Kidney glomerular epithelial cell (primary cell): ENCODE data around the gene ITIH1.

Experiments used
- DNase-seq: peaks from one replicate; lab custom pipeline; 2025; lab: John Stamatoyannopoulos, UW

Gene ITIH1

DNA sequence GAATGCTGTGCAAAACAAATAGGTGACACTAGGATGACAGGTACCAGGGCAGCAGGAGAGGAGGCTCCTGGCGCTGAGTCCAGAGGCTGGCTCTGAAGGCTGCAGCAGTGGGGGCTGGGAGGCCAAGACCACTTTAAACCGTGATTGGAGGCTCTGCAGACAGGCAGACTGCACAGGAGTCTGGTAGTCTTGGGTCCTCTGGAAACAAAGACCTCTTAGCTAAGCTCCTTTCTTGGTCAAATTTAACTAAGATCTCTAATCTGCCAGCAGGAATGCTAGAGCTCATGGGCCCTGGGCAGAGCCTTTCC is 61.8 kb downstream of the ITIH1 start:
- no peak for DNase-seq

DNA sequence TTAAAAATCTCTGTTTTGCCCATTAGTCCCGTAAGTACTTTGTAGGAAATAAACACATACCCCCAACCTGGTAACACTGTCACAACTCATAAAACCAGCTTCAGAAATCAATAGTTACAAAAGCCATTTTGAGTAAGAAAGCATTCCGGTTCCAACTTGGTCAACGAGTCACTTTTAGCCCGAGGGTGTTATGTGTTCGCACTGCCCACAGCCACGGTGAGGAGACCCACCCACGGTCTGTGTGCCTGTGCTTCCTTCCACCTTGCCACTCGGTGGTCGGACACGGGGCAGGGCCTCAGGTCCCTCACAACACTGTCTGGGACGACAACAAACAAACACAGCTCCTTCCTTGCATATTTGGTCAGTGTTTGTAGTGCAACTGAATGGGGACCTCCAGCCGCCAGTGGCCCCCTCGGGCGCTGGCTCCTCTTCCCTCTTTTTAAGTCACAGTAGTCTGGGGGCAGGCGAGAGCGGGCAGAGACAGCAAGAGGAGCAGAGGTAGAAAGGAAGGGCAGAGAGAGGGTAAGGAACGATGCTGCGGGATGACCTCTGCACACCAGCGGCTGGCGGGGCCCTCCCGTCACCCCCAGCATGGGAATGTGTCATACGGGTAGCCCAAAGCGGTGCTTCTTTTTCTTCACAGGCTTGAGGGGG is 62.6 kb downstream of the ITIH1 start:
- DNase-seq: no peak

DNA sequence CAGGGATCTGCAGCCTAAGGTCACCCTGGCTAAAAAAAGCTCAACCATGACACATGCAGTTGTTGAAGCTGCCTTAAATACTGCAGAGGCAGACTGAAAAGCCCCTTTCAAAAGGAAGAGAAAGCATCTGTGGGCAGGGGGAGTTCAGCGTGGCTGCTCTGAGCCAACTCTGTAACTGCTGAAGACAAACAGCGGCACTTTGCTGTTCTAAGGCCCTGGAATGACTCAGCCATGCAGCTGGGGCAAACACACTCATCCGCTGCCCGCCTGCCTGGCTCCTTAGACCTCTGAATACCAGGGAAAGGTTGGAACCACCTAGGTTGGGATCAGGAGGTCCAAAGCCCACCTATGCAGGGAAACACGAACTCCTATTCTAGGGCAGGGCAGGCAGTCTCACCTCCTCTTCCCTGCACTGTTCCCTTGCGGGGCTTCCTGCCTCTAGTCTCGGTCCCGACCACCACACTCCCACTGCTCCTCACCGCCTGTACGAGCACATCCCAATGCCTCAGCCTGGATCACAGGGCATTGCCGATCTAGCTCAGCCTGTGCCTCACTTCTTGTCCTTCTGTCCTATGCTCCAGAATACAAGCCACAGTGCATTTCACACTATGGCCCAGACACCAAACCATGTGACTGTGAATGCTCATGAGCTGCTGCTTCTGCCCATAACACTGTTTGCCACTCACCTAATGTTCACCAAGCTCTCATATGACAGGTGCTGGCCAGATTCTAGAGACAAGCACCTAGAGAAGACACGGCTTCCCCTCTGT is 64.0 kb downstream of the ITIH1 start:
- DNase-seq: no peak
